NCI-H510A treated with DMSO at 0.1 percent for 48 hours (cell line): ENCODE results near the gene IFI16.
A peak's percentile ranks its signal among the peaks of the same experiment; 100 is the strongest.
"Not testable (repeated sequence)": the region's sequence is repeated elsewhere in the genome, so short reads cannot be mapped to it uniquely, and the experiment has no call there.

Source experiments
- DNase-seq: peaks from one replicate; lab custom pipeline; 2025; lab: John Stamatoyannopoulos, UW

The IFI16 gene

DNA sequence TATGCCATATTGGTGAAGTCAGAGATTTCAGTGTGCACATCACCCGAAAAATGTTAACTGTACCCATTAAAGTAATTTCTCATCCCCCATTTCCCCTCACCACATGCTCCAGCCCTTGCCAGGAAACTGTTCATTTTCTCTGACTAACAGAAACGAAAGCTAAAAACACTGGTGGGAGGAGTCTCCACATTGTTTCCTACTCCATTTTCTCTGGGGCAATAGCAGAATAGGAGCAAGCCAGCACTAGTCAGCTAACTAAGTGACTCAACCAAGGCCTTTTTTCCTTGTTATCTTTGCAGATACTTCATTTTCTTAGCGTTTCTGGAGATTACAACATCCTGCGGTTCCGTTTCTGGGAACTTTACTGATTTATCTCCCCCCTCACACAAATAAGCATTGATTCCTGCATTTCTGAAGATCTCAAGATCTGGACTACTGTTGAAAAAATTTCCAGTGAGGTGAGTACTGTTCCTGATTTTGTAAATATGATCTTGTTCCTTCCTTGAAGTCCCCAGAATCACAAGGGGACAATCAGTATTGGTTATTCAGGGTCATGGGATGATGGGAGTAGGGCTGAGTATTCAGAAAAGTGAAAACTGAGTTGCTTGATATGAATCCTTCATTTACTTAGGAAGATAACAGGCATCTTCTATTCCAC is at the start of gene IFI16:
Gene IFI16 (plus strand): TSS at position 204 of the 658 bp plus-strand sequence. CDS start 4,774 bp downstream, outside the sequence.
- no peak for DNase-seq

DNA sequence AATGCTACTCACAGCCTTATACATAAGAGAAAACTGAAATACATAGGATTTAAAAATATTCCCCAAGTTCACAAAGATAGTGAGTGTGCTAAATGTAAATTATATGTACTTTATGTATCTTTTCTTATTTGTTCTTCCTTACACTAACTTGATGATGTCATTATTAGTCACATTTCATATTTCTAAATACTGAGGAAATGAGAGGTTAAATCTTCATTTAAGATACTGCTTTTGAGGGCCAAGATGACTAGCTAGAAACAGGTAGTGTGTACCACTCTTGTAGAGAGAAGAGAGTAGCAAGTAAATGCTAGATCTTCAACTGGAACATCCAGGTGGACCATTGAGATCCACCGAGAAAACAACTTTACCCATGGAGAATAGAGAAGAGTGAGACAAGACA is 48.5 kb upstream of the IFI16 start:
- DNase-seq, result no peak

DNA sequence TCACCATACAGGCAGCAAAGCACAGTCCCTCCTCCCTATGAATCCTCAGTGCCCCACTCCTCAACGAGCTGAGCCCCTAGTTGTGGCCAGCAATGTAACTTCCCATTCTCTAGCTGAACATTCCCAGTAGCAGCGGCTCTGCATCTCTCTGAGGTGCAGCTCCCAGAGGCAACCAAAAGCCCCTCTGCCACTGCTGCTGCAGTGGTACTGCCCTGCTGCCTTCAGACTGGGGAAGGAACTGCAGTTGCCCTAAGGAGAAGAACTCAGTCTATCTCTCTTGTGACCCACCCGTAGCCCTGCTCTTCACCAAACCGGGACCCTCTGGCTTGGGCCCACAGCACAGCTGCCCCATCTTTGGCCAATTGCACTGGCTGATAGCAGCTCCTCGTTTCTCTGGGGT is 46.7 kb upstream of the IFI16 start:
- no peak for DNase-seq

DNA sequence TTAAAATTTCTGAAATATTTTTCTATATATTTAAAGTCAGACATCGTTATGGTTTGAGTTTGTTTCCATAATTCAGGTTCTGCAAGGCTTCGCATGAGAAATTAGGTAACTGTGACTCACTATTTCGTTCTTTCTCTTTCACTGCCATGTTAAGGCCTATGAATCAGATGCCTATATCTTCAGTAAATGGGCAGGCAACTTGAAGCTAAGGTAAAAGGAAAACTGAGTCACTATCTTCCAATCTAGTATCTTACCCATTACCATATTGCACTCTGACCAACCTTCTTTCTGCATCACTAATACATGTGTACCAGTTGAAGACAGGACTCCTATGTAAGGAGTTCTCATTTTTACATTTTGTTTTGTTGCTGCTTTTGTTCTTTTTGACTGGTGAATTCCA is 40.5 kb upstream of the IFI16 start:
- DNase-seq, result no peak

DNA sequence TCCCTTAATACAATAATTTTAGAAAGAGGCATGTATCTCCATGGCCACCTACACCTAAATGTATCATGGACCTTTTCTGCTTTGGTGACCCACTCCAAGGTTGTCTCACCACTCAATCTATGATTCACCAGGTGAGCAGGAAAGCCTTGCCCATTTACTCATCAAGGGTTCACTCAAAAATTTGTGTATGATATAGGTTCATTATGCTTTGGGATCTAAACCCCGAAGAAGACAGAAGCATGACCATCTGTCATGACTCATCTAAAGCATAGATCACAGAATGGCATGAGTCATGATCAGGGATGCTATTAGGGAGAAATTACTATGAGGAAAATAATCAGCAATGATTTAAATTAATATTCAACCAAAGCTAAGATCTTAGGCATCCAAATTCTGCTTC is 39.9 kb upstream of the IFI16 start:
- no peak for DNase-seq

DNA sequence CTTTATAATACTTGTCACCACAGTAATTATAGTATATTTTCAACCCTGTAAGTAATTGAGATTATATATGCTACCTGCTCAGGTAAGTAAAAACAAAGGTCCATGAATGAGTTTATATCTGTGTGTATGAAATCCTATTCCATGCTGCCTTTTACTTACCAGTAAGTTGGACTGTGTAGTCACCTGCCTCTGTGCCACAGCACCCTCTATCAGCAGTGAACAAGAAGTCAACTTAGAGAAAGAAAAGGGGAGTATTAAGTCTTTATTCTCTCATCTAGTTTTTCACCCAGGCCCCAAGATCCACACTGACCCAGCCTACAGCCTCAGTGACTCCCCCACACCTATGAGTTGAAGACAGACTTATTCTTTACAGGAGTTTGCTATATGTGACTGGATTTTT is 36.9 kb upstream of the IFI16 start:
- DNase-seq, result no peak

DNA sequence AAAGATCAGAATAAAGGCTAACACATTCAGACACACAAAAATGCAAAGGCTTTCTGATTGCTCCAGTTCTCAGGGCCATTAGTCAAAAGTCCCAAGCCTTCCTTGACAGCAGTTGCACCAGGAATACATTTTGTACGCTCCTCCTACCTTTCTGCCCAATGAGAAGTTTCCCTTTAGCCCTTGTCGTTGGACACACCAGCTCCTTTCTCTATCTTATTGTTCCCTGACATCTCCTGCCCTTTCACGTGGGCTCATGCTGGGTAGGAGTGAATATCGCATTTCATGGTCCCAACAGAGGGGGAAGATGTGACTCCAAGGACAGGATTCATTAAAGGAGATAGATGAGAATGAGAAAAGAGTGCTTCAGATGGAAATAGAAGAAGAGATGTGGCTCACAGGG is 33.5 kb upstream of the IFI16 start:
- DNase-seq, result no peak

DNA sequence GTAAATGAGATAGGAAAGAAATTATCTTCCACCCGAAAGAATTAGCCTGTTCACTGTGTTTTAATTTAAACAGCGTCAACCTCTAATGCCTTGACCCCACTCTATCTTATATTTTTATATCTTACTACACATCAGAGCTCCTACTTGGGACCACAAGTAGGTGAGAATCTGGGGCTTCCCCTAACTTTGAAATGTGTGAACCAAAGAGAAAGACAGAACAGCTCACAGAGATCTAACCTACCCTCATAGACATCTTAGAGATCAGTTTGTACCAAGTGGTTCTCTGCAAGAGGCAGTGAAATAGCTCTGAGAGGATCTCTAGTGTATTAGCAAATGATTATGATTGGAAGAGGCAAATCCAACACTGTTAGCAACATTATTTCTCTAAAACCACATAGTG is 31.0 kb upstream of the IFI16 start:
- DNase-seq, result no peak

DNA sequence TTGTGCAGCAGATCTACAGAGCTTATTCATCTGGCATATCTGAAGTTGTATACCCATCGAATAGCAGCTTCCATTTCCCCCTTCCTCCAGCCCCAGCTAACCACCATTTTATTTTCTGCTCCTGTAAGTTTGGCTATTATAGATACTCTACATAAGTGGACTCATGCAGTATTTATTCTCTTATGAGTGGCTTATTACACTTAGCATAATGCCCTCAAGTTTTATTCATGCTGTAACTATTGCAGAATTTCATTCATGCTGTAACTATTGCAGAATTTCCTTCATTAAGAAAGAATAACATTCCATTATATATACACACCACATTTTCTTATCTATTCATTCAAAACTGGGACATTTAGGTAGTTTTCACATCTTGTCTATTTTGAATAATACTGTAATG is 30.5 kb upstream of the IFI16 start:
- no peak for DNase-seq

DNA sequence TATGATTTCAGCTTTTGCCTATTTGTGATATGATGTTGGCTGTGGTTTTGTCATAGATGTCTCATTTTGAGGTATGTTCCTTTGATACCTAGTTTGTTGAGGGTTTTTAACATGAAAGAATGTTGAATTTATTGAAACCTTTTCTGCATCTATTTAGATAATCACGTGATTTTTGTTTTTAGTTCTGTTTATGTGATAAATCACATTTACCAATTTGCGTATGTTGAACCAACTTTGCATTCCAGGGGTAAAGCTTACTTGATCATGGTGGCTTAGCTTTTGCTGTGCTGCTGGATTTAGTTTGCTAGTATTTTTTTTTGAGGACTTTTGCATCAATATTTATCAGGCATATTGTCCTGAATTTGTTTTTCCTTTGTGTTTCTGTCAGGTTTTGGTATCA is 26.5 kb upstream of the IFI16 start:
- DNase-seq, result no peak

DNA sequence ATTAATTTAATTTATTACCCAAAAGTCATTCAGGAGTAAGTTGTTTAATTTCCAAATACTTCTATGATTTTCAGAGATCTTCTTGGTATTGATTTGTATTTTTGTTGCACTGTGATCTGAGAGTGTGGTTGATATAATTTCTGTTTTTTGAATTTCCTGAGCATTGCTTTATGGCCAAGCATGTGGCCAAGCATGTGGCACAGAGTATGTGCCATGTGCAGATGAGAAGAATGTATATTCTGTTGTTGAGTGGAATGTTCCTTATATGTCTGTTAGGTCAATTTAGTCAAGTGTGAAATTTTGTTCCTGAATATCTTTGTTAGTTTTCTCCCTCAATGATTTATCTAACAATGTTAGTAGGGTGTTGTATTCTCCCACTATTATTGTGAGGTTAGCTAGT is 25.3 kb upstream of the IFI16 start:
- DNase-seq, result no peak

DNA sequence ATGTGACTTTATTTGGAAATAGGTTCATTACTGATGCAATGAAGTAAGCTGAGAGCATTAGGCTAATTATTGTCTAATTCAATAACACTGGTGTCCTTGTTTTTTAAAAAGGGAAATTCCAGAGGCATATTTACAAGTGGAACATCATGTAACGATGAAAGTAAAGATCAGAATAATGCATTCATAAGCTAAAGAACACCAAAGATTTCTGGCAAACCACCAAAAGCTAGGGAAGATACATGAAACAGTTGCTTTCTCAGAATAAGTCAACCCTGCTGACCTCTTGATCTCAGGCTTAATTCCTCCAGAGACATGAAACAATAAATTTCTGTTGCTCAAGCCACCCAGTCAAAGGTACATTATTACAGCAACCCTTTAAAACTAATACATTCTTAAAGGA is 20.3 kb upstream of the IFI16 start:
- DNase-seq, result no peak

DNA sequence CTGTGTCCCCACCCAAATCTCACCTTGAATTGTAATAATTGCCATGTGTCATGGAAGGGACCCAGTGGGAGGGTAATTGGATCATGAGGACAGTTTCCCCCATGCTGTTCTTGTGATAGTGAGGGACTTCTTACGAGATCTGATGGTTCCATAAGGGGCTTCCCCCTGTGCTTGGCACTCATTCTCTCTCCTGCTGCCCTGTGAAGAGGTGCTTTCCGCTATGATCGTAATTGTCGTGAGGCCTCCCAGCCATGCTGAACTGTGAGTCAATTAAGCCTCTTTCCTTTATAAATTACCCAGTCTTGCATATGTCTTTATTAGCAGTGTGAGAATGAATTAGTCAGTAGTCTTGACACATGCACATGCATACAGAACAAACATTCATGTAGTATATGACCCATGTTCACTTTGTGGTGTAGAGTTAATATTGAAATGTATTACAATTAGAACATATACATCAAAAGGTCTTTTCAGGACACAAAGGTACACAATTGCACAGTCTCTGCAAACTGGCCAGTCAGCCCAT is 16.9 kb upstream of the IFI16 start:
- no peak for DNase-seq

DNA sequence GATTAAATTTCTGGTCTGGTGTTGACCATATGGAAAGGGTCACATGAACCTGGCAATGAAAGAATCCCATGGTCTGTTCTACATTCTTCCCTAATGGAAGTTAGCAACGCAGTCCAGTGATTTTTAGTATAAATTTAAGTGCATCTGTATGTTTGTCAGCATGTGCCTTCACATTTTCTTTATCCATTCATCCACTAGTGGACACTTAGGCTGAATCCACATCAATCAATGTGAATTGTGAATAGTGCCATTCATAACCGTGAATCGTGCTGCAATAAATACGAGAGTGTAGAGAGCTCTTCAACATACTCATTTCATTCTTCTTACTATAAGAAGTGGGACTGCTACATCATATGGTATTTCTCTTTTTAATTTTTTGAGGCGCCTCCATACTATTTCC is 12.7 kb upstream of the IFI16 start:
- no peak for DNase-seq

DNA sequence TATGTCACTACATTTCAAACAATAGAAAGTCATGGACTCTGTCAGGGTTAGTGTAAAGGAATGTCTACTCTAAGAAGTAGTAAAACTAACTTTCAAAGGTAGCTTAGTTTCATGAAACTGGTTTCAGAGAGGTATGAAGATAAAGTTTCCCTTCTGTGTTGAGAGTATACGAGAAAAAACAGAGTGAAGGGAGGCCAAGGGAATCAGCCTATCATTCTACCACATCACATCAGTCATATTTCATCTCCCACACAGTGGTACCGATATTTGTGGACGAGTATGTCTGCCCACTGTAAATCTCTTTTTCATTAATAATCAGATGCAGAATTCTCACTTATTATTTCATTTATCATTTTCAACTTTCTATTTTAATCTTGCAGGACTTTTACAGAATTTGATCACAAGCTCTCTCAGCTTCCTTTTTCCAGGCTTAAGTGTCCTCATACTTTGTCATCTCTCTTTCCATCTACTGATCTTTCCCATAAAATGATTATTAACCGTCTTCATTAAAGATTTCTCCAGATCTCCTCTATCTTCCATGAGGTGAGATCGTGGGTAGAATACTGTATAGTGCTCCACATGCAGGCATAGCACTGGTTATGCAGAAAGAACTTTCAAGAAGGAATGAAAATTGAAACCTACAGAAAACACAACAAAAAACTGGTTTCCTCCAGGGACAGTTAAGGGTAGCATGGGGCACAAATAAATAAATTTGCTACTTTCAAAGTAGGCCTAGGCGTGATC is 11.5 kb upstream of the IFI16 start:
- no peak for DNase-seq

DNA sequence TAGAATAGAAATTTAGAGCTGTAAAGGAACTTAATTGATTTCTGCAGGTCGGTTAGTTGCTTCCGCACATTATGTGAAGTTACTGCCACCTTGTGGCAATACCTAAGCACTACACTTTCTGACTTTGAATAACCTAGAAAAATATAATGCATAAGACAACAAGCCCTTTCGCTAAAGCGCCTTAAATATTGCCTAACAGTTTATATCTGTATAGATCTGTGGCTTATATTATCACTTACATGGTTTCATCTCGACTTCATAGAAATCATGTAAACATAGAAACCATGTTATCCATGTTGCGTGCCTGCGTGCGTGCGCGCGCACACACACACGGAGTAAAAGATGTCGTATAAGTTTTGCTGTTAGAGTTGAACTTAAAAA is 10.9 kb upstream of the IFI16 start:
- peak; percentile 81 for DNase-seq

DNA sequence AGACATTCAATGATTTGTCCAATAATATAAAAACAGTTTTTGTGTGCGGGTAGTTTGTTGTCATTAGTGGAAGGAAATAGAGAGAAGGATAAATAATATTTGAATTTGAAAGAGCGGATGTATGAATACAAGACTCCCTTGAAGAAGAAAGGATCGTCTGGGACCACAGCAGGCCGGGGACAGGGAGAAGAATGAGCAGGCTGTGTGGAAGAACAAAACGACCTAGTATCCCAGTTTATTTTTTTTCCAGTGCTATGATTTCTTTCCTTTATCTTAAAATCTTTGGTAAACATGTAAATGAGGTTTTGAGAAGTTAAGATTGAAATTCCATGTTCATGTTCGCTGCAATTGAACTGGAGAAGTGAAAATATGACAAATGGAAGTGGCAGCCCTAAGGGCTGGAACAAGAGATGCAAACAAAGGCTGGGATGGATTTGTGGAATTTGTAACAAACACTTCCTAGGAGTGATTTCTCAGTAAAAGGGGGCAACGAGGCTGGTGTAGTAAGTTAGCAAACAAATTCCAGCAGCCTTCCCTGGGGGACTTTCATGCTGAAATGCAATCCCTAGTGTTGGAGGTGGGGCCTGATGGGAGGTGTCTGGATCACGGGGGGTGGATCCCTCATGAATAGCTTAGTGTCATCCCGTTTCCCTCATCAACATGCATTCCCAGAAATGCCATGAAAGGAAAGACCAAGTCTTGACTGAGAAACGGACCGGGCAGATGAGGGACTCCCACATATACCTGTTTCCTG is 10.2 kb upstream of the IFI16 start:
- DNase-seq, result peak; percentile 26

DNA sequence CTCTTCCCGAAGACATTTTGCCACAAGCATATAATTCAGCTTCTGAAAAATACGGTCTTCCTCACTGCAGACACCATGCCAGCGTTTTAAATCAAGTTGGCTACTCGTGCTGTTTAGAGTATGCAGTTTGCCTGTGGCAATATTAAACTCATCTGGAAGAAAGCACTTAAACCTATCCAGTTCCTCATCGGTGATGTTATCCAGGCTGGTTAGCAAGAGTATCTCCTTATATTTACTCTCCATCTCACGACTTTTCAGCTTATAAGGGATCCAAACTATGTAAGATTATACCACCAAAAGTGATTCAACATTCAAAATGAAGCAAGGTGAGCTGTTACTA is 9.7 kb upstream of the IFI16 start:
- DNase-seq, result peak; percentile 18

DNA sequence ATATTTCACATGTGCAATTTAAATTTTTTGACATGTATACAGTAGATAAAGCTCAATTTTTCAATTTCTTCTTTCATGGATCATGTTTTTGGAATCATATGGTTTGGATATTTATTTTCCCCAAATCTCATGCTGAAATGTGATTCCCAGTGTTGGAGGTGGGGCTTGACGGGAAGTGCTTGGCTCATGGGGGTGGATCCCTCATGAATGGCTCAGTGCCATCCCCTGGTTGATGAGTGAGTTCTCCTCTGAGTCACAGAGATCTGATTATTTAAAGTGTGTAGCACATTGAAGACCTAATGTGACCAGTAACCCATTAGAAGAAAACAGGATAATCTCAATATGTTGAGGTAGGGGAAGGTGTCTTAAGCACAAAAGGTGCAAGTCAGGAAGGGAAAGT is 9.1 kb upstream of the IFI16 start:
- peak; percentile 18 for DNase-seq

DNA sequence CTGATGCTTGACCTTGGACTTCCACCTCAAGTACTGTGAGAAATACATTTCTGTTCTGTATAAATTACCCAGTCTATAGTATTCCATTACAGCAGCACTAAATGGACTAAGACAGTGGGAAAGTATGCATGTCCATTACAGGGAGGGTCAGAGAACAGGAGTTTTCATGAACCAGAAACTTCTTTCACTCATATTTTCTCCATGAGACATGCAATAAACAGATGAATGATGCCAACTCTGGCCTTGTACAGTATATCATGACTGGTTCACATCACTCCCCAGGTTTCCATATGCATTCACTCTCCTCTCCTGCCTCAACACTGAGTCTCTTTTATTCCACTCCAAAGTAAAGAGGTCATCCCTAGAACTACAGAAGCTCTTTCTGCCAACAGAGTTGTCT is 4.5 kb upstream of the IFI16 start:
- DNase-seq, result no peak

DNA sequence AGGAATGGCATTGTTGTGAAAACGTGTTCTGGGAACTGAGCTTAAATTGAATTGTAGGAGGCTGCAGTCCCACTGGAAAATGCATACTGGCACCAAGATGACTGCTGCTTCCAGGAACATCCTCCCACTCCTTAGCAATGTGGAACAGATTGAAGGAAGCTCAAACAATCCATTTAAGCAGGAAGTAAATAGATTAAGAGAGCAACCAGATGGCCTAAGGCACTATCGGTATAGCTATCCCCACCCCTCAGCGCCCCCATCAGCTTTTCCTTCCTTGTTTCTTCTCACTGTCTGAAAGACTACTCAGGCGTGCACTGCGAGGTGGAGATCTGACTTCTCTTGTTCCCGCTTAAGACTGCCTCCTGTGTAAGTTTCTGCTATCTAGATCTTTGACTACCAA is 4.0 kb upstream of the IFI16 start:
- DNase-seq, result no peak

DNA sequence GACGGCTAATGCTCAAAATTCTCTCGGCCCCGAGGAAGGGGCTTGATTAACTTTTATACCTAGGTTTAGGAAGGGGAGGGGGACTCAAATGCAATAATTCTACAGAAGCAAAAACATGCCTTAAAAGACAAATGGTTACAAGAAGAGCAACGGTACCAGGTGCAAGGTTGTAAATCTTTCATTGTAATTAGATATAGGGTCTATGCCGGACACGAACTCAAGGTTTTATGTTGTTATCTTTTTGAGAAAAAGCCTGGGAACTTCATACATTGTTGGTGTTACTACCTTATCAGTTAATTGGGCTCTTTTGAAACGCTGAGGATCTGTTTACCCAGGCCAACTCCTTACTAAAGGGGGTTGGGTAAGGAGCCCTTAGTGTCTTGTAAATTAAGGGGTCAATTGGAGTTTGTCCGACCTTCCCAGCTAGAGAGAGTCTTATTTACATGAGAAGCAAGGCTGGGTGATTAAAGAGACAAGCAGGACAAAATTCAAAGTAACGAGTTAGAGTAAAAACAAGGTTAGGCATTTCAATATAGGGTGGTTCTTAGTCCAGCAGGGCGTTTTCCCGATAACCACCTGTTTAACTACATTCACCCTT is 3.4 kb upstream of the IFI16 start:
- not testable (repeated sequence) for DNase-seq

DNA sequence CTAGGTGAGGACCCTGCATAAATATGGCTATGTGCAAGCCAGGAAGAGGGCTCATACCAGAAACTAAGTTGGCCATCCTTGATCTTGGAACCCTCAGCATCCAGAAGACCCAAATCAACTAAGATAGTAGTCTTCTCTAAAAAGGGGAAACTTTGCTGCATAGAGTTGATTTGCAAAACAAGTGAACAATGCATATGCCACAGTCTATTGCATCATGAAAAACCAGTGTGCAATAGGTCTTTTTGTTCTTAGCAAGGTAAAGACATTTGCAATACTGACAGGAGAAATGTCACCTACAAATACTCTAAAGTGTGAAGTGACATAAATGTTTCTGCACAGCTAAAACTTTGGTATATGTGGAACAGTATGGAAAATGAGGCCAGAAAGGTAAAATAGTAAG is 2.0 kb upstream of the IFI16 start:
- DNase-seq, result no peak
